HL-60 (cell line): ENCODE results near the gene TMC6.

Experiments used
- DNase-seq, 2 experiments: peaks; one replicate each; pipeline ENCODE4 v3.0.0-alpha.2; 2010 to 2020; ENCODE audit warnings: low read depth in 1 of 2, low spot score in 1 of 2
- H3K27ac ChIP-seq: fragments of 250-450 bp; sonication (Bioruptor Pico); replicated peaks from 2 replicates; pipeline ENCODE4 v1.5.1; 2020; ENCODE audit warnings: mild to moderate bottlenecking, moderate library complexity
- H3K27me3 ChIP-seq: fragments of 250-450 bp; sonication (Bioruptor Pico); 2 replicates; pipeline ENCODE4 v1.5.1; 2021; ENCODE audit warnings: mild to moderate bottlenecking, moderate library complexity; ENCODE audit not compliant: insufficient read depth, poor library complexity, severe bottlenecking
- H3K4me3 ChIP-seq: replicated peaks from 2 replicates; pipeline ENCODE4 v1.5.1; 2011; ENCODE audit warnings: mild to moderate bottlenecking, control low read depth, low read length; ENCODE audit not compliant: insufficient read depth
- GABPA ChIP-seq: IDR thresholded peaks from 2 replicates; pipeline ENCODE4 v1.6.1; 2012; ENCODE audit warnings: low read depth
- POLR2AphosphoS5 ChIP-seq: IDR thresholded peaks from 2 replicates; pipeline ENCODE4 v1.6.1; 2012; ENCODE audit warnings: low read depth
- SPI1 ChIP-seq: IDR thresholded peaks from 2 replicates; pipeline ENCODE4 v1.6.1; 2012; ENCODE audit warnings: low read depth, mild to moderate bottlenecking, borderline replicate concordance
- TF ChIP-seq, protein P1 (sequence below): IDR thresholded peaks from 2 replicates; pipeline ENCODE4 v1.6.1; 2012; ENCODE audit warnings: low read depth; ENCODE audit not compliant: insufficient replicate concordance
- TF ChIP-seq, protein P2 (sequence below): IDR thresholded peaks from one replicate; pipeline ENCODE4 v1.5.1; 2011; ENCODE audit warnings: low read length, control low read depth, inconsistent platforms; ENCODE audit not compliant: insufficient read depth

TMC6 gene

DNA sequence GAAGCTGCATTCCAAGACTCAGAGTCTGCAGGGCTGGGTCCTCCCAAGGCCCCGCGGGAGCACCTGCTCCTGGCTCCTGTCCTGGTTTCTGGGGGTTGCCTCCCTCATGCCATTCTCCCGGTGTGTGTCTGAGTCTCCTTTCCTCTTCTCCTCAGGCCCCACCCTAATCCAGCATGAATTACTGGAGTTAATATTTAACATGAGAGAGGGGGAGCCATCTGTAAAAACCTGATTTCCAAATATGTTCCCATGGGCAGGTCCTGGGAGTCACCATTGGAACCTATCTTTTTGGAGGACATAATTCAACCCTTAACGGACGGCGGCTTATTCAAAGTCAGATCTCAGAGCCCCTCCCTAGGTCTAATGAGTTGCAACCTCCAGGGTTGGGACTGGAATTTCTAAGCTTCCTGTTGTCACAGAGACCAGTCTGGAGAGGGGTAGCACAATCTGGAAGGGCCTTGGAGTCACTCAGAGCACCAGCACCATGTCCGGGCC is 23.0 kb upstream of the TMC6 start:
- no peak for DNase-seq
- no peak overlapping the region for H3K4me3 ChIP-seq
- H3K27ac ChIP-seq, result no peak overlapping the region
- no peaks in the 10 kb centered on the region for H3K27me3 ChIP-seq
- no peak for TF ChIP-seq SPI1
- TF ChIP-seq, protein P1, sequence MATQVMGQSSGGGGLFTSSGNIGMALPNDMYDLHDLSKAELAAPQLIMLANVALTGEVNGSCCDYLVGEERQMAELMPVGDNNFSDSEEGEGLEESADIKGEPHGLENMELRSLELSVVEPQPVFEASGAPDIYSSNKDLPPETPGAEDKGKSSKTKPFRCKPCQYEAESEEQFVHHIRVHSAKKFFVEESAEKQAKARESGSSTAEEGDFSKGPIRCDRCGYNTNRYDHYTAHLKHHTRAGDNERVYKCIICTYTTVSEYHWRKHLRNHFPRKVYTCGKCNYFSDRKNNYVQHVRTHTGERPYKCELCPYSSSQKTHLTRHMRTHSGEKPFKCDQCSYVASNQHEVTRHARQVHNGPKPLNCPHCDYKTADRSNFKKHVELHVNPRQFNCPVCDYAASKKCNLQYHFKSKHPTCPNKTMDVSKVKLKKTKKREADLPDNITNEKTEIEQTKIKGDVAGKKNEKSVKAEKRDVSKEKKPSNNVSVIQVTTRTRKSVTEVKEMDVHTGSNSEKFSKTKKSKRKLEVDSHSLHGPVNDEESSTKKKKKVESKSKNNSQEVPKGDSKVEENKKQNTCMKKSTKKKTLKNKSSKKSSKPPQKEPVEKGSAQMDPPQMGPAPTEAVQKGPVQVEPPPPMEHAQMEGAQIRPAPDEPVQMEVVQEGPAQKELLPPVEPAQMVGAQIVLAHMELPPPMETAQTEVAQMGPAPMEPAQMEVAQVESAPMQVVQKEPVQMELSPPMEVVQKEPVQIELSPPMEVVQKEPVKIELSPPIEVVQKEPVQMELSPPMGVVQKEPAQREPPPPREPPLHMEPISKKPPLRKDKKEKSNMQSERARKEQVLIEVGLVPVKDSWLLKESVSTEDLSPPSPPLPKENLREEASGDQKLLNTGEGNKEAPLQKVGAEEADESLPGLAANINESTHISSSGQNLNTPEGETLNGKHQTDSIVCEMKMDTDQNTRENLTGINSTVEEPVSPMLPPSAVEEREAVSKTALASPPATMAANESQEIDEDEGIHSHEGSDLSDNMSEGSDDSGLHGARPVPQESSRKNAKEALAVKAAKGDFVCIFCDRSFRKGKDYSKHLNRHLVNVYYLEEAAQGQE, result no peak
- no peak for TF ChIP-seq POLR2AphosphoS5
- TF ChIP-seq, protein P2, sequence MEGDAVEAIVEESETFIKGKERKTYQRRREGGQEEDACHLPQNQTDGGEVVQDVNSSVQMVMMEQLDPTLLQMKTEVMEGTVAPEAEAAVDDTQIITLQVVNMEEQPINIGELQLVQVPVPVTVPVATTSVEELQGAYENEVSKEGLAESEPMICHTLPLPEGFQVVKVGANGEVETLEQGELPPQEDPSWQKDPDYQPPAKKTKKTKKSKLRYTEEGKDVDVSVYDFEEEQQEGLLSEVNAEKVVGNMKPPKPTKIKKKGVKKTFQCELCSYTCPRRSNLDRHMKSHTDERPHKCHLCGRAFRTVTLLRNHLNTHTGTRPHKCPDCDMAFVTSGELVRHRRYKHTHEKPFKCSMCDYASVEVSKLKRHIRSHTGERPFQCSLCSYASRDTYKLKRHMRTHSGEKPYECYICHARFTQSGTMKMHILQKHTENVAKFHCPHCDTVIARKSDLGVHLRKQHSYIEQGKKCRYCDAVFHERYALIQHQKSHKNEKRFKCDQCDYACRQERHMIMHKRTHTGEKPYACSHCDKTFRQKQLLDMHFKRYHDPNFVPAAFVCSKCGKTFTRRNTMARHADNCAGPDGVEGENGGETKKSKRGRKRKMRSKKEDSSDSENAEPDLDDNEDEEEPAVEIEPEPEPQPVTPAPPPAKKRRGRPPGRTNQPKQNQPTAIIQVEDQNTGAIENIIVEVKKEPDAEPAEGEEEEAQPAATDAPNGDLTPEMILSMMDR, result no peak
- no peak for TF ChIP-seq GABPA

DNA sequence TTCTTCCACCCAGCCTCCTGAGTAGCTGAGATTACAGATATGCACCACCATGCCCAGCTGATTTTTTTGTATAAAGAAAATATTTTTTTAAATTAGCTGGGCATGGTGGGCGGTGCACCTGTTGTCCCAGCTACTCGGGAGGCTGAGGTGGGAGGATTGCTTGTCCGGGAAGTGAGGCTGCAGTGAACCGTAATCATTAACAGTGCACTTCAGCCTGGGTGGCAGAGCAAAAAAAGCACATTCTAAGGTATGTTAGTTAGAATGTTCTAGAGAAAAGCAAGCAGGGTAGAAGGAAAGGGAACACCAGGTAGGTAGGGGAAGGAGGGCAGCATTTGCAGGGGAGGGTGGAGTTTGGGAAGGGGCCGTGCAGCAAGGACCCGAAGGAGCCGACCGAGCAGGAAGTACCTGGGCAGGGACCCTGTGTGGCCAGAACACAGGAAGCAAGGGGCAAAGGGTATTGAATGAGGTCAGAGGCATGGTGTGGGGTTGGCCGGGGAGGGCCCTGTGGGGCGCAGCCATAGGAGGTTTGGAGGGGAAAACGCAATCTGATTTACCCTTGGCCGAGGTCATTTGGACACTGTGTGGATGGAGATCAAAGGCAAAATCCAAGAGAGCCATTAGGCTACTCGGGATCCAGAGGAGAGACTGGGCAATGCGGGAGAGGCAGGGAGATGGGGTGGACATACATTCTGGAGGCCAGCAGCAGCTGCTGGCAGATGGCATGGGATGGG is 19.9 kb upstream of the TMC6 start:
- TF ChIP-seq, protein P1, result no peak
- no peak for TF ChIP-seq GABPA
- TF ChIP-seq, protein P2, result no peak
- TF ChIP-seq SPI1, result no peak
- no peak for TF ChIP-seq POLR2AphosphoS5

DNA sequence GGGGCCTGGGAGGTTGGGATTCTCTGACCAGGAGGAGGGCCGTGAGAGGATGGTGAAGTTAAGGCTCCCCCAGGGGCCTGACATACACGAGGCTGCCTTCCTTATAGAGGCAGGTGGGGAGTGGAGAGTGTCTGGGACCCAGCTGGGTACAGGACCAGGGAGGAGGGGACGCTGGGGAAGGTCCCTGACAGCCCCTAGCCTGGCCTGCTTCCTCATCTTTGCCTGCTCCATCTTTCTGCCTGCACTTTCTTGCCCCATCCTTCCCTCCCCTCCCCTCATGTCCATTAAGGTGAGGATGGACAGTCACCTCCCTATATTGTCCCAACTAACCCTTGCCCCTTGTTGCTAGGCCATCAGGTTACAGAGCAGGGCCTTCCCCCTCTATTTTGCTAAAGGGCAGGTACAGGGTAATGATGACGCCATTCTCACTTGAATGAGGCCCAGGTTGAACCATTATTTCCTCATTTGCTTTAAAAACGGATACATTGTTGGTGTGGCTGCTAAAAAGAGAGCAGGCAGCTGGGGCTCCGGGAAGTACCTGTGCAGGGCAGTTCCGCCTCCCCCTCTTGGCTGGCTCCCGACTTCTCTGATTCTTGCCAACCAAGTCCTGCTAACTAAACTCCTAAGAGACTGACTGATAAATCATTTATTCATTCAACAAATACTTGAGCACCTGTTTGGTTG is 18.9 kb upstream of the TMC6 start:
- TF ChIP-seq, protein P1, result no peak
- TF ChIP-seq POLR2AphosphoS5 (no peak), GABPA (no peak)
- DNase-seq, result peak; percentile 38 to 70
- H3K27ac ChIP-seq, result peak overlapping the region; percentile 43
- no peak overlapping the region for H3K4me3 ChIP-seq
- H3K27me3 ChIP-seq, result no peaks in the 10 kb centered on the region

More for the DNA sequence above, 19.9 kb upstream of the TMC6 start:
- Histone ChIP-seq H3K27me3 (no peaks in the 10 kb centered on the region), H3K27ac (no peak overlapping the region; the same call in 1 of the 2 replicates), H3K4me3 (no peak overlapping the region)
- DNase-seq, result no peak
